IPS-15b (cell line): ENCODE data around the gene GTSE1.

Source experiments
- H3K27me3 ChIP-seq: one replicate; pipeline ENCODE4 v1.6.1; 2013; ENCODE audit warnings: low read length; ENCODE audit not compliant: control insufficient read depth, insufficient read depth
- H3K36me3 ChIP-seq: one replicate; pipeline ENCODE4 v1.6.1; 2013; ENCODE audit warnings: low read length; ENCODE audit not compliant: control insufficient read depth, insufficient read depth
- H3K4me1 ChIP-seq: one replicate; pipeline ENCODE4 v1.6.1; 2013; ENCODE audit warnings: mild to moderate bottlenecking, low read length; ENCODE audit not compliant: control insufficient read depth, insufficient read depth
- H3K4me3 ChIP-seq: one replicate; pipeline ENCODE4 v1.5.1; 2013; ENCODE audit warnings: low read depth, low read length
- H3K9ac ChIP-seq: one replicate; pipeline ENCODE4 v1.6.1; 2013; ENCODE audit warnings: low read depth, mild to moderate bottlenecking, low read length
- H3K9me3 ChIP-seq: one replicate; pipeline ENCODE4 v1.6.1; 2013; ENCODE audit warnings: mild to moderate bottlenecking, low read length; ENCODE audit not compliant: control insufficient read depth, insufficient read depth

Gene GTSE1

DNA sequence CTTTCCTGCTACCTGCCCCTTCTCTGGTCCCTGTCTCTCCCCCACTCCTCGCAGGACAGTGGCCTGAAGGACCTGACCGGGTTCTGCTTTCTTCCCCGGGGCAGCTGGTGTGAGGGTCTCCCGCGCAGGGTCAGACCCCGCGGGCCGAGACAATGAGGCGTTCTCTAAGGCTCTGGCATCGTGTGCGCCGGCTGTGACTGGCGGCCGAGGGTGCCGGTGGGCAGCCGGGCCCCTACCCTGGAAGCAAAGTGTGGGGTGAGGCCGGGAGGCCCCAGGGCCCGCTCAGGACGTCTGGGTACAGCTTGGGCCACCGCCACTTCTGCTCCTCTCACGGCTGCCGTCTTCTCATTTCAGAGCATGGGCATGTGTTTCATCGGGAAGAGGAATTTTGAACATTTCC, 55.1 kb downstream of the GTSE1 start:
- Histone ChIP-seq H3K27me3 (no peaks in the 10 kb centered on the region), H3K9ac (no peak overlapping the region), H3K36me3 (peaks cover 74% of the 10 kb centered on the region), H3K9me3 (no peaks in the 10 kb centered on the region), H3K4me3 (no peak overlapping the region), H3K4me1 (no peaks in the 10 kb centered on the region)

DNA sequence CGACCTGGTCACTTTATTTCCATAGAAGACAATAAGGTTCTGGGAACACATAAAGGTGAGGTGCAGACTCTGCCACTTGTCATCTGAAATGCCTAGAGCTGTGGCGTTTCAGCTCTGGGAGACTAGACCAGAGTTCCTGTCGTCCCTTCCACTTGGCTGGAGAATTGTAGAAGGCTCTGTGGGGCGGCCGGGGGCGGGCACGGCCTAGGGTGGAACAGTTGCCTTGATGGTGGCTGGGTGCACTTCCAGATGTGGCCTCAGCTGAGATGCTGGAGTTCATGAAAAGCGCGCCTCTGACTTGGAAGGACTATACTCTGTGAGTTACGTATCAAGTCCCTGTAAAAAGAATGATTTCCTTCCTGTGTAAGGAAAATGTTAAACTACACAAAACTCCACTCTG, 55.6 kb downstream of the GTSE1 start:
- Histone ChIP-seq H3K9me3 (no peaks in the 10 kb centered on the region), H3K27me3 (no peaks in the 10 kb centered on the region), H3K36me3 (peaks cover 76% of the 10 kb centered on the region), H3K4me1 (no peaks in the 10 kb centered on the region), H3K4me3 (no peak overlapping the region), H3K9ac (no peak overlapping the region)

DNA sequence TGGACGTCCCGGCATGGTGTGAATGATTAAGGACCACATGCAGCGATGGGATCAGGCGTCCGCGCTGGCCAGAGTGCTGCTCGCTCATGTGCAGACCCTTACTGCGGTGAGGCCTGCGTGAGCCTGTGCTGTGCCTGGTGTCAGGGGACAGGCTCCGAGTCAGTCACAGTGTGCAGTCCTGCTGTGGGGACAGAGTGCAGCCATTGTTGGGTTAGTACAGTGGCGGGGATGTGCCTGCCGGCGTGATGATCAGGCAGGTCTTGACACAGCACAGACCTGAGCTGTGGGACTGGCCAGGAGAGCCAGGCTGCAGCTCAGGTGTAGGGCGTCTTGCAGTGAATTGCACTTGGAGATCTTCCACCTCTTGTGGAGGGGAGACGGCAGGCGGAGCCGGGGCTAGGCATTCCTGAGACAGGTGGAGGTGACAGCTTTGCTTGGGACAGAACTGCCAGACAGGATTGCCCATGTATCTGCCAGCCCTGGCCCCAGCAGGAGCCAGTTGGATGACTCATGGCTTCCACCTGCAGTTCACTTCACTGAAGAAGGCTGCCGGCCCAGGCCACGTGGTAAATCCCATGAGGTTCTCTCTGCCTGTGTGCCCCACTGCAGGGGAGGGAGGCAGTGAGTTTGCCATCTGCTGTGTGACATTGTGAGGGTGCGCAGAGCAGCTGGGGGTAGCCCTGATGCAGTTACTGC, 56.2 kb downstream of the GTSE1 start:
- Histone ChIP-seq H3K9me3 (no peaks in the 10 kb centered on the region), H3K9ac (no peak overlapping the region), H3K4me3 (no peak overlapping the region), H3K27me3 (no peaks in the 10 kb centered on the region), H3K4me1 (no peaks in the 10 kb centered on the region), H3K36me3 (peaks cover 73% of the 10 kb centered on the region)

DNA sequence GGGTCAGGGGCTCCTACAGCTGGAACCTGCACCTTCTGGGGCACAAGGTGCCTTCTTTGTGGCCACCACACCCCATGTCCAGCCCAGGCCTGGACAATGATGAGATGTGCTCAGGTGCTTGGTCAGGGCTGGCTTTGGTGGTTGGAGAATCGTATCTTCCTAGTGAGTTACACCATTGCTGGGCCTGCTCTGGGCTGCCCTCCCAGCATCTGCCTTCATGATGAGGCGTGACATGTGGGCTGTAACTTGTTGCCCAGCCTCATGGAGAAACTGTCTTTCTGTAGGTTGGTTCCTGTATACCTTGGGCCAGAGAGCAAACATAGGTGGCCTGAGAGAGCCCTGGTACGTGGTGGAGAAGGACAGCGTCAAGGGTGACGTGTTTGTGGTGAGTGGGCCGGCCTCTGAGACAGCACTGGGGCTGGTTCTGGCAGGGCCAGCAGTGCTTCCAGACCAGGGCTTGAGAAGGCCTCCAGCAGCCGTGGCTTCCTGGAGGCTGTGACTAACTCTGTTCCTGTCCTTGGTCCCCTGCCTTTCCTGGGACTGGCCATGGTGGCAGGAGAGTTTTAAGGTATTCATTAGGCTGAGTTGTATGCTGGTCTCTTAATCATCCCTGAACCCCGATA, 56.9 kb downstream of the GTSE1 start:
- H3K4me1 ChIP-seq = no peaks in the 10 kb centered on the region
- no peak overlapping the region for H3K4me3 ChIP-seq
- no peaks in the 10 kb centered on the region for H3K9me3 ChIP-seq
- H3K36me3 ChIP-seq = peaks cover 74% of the 10 kb centered on the region
- H3K27me3 ChIP-seq = no peaks in the 10 kb centered on the region
- H3K9ac ChIP-seq = no peak overlapping the region

DNA sequence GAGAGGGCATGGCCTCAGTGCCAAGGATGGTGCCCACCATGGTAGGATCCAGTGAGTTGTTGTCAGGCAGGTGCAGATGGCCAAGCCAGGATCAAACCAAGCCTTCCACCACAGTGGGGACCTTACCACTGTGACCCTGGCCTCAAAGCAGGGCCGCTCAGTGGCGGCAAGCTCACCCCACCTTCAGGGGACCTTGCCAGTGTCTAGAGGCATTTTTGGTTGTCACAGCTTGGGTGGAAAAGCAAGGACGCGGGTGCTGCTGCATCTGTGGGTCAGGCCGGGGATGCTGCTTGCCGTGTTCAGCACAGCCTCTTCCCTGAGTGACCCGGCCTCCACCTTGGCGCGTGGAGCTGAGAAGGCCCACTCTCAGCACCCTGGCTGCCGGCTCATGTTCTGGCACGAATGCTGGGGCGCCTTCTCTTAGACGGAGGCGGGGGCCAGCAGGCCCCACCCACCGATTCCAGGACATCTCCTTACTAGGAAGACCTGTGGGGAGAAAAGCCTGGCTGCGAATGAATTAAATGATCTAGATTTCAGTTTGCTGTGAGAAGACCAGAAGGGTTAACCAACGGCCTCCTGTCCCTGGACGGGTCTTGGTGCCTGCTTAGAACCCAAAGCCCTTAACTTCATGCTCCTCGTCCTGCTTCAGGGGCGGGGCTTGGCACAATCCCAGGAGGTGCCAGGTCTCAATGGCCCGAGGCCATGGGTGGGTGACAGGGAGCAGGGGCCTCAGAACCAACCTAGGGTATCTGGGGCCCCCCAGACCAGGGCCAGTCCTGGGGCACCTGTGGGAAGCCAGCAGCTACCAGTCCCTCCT, 57.7 kb downstream of the GTSE1 start:
- no peaks in the 10 kb centered on the region for H3K27me3 ChIP-seq
- H3K9me3 ChIP-seq = no peaks in the 10 kb centered on the region
- H3K4me3 ChIP-seq = no peak overlapping the region
- no peaks in the 10 kb centered on the region for H3K4me1 ChIP-seq
- no peak overlapping the region for H3K9ac ChIP-seq
- H3K36me3 ChIP-seq = peaks cover 74% of the 10 kb centered on the region

DNA sequence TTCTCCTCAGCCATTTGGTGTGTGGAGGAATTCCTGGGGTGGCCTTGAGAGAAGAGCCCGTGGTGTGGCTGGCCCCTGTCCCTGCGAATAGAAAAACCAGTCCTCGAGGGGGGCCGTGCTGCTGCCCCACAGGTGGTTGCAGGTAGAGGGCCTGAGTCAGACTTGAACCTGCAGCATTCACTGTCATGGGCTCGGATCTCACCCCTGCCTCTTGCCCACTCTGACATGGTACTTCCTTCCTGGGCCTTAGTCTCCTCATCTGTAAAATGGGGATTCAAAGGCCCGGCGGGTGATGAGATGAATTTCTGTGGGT, 58.3 kb downstream of the GTSE1 start:
- Histone ChIP-seq H3K27me3 (no peaks in the 10 kb centered on the region), H3K9ac (no peak overlapping the region), H3K4me3 (no peak overlapping the region), H3K4me1 (no peaks in the 10 kb centered on the region), H3K36me3 (peaks cover 73% of the 10 kb centered on the region), H3K9me3 (no peaks in the 10 kb centered on the region)

DNA sequence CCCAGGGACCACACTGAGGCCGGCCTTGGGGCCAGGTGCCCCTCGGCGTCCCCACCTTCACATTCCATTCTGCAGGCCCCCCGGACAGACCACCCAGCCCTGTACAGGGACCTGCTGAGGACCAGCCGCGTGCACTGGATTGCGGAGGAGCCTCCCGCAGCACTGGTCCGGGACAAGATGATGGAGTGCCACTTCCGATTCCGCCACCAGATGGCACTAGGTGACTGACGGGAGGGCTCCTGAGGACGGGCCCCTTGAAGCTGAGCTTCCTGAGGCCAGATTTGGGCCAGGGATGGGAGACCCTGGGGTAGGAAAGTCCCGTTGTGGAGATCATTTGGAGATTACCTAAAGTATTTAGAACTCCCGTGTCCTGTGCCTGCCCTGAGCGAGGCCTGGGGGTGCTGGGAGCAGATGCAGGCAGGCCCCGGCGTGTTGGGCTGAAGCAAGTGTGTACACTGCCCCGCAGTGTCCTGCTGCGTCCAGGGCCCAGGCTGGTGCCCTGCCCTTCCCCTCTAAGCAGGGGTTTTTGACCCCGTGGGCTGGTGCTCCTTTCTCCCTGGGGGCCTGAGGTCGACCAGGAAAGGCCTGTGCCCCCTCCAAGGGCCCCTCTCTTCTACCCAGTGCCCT, 58.8 kb downstream of the GTSE1 start:
- H3K9me3 ChIP-seq = no peaks in the 10 kb centered on the region
- H3K4me3 ChIP-seq = no peak overlapping the region
- H3K9ac ChIP-seq = no peak overlapping the region
- H3K4me1 ChIP-seq = no peaks in the 10 kb centered on the region
- H3K27me3 ChIP-seq = no peaks in the 10 kb centered on the region
- peaks cover 69% of the 10 kb centered on the region for H3K36me3 ChIP-seq

DNA sequence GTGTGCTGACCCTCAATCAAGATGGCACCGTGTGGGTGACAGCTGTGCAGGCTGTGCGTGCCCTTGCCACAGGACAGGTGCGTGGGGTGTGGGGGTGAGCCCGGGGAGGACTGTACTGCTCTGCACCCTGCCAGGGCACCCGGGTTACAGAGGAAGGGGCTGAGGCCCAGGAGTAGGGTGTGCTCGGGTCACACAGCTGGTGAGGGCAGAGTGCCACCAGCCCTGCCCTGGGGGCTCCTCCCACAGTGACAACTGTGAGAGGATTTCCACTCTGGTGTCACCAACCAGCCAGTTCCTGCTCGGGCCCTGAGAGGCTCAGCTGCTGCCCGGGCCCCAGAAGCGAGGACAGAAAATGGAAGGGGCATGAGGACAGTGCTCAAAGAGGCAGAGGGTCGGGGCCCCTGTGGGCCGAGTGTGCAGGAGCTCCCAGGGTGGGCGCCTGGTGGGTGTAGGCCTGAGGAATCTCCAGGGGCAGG, 59.4 kb downstream of the GTSE1 start:
- Histone ChIP-seq H3K9me3 (no peaks in the 10 kb centered on the region), H3K9ac (no peak overlapping the region), H3K36me3 (peaks cover 64% of the 10 kb centered on the region), H3K4me1 (no peaks in the 10 kb centered on the region), H3K4me3 (no peak overlapping the region), H3K27me3 (no peaks in the 10 kb centered on the region)

DNA sequence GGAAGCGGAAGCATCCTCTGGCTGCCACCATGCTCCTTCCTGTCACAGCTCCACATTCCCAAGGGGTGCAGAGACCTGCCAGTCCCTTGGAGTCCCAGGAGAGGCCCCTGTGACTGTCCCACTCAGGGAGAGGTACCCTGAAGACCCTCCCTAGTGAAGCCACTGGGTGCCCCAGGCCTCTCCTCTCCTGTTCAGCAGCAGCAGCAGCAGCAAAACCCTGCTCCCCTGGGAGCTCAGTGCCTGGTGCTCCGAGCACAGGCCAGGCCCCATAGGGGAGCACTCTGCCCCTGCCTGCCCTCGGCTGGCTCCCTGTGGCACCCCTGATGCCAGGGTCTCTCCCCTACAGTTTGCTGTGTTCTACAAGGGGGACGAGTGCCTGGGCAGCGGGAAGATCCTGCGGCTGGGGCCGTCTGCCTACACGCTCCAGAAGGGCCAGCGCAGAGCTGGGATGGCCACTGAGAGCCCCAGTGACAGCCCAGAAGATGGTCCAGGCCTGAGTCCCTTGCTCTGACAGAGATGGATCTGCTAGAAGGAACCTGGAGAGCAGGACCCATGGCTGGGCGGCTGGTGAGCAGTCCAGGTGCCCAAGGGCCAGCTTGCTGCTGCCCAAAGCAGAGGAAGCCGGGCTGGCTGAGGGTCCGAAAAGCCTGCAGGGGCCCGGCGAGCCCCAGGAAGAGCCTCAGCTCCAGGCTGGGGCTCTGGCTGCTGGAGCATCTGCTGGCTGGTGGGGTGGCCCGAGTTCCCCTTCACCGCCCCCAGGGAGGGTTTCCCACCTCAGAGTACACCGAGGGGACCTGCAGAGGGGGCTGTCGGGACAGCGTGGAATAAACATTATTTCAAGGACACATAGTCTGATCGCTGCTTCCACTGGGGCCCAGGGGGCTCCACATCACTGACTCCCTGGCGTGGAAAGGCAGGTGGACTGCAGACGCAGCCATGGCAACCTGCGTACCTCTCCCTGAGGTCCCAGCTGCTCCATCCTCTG, 60.1 kb downstream of the GTSE1 start:
- Histone ChIP-seq H3K9me3 (no peaks in the 10 kb centered on the region), H3K4me3 (no peak overlapping the region), H3K27me3 (no peaks in the 10 kb centered on the region), H3K4me1 (no peaks in the 10 kb centered on the region), H3K9ac (no peak overlapping the region), H3K36me3 (peaks cover 56% of the 10 kb centered on the region)

DNA sequence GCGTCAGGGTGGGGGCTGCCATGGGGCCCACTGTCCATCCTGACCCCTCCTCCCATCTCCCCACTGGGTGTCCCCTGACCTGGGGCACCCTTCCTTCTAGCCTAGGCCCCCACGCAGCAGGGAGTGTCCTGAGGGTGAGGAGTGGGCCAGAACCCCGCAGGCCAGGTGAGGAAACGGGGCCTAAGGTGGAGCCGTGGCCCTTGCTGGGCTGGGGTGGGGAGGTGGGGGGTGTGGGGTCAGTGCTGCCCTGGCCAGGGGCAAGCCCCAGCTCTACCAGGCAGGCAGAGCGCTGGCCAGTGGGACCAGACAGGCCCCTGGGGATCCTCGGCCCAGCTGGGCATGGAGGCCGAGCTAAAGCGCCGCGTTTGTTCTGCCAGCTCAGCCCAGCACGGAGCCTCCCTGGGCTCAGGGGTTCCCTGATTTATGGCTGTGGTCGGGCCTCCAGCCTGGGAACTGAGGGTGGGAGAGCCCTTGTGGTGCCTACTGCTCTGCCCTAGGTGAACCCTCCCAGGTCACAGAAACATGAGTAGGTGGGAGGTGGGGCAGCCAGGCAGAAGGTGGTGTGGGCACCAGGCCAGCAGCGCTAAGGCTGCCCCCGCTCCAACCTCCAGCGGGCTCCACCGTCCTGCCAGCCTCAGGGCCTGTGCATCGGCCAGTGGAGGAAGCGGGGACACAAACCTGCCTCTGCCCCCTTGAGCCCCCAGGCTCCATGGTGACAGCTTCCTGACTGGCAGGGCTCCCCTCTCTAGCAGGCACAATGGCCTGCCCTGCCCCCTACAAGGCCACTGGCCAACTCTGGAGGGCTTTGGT, 61.2 kb downstream of the GTSE1 start:
- Histone ChIP-seq H3K9ac (no peak overlapping the region), H3K9me3 (no peaks in the 10 kb centered on the region), H3K36me3 (peaks cover 46% of the 10 kb centered on the region), H3K4me1 (no peaks in the 10 kb centered on the region), H3K27me3 (no peaks in the 10 kb centered on the region), H3K4me3 (no peak overlapping the region)
